ENCODE measurements around the gene RUBCN. TPM values are rescaled to one million over a fixed set of nuclear protein-coding genes. Genes with fewer than 3 reads are reported as not detected.
"Not testable (repeated sequence)": the region's sequence is repeated elsewhere in the genome, so short reads cannot be mapped to it uniquely, and the experiment has no call there.

The RUBCN gene
- total RNA-seq, 1 donor from 2014 or later: 28.2 TPM

DNA sequence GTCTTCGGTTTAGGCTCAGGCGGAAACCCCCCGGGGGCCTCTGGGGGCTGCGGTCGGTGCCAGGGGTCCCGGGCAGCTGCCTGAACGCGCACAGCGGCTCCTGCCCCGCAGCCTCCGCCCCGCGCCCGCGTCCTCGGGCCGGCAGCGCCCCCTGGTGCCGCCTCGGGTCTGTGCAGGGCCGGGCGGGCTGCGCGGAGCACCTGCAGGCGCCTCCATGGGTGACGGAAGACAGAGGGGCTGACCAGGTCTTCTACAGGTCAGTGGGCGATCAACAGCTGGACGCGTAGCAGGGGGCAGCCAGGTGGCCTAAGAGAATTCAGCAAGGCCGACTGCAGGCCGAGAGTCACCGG, 71.6 kb downstream of the RUBCN start:
- H3K4me3 ChIP-seq (ENCODE audit: insufficient read depth, low read depth, low read length); H3K9ac ChIP-seq (ENCODE audit: low read length); H3K27ac ChIP-seq (ENCODE audit: low read depth, low read length); H2AFZ ChIP-seq (ENCODE audit: low read depth, low read length); H3K36me3 ChIP-seq (ENCODE audit: insufficient read depth, low read length); FAIRE-seq; H3K36me3 Mint-ChIP-seq (ENCODE audit: low read depth, unreplicated experiment); DNase-seq (ENCODE audit: low read depth); H3K79me2 ChIP-seq (ENCODE audit: insufficient read depth, low read length); H3K4me3 Mint-ChIP-seq (ENCODE audit: unreplicated experiment); H3K4me1 ChIP-seq (ENCODE audit: insufficient read depth, low read length); H3K9me3 ChIP-seq (ENCODE audit: insufficient read depth, low read depth, low read length); H4K20me1 ChIP-seq (ENCODE audit: insufficient read depth, low read length); H3K4me1 Mint-ChIP-seq (ENCODE audit: low read depth, unreplicated experiment); H3K27ac Mint-ChIP-seq (ENCODE audit: unreplicated experiment); H3K27me3 ChIP-seq (ENCODE audit: insufficient read depth, low read length); H3K9me3 Mint-ChIP-seq (ENCODE audit: unreplicated experiment); H3K27me3 Mint-ChIP-seq (ENCODE audit: low read depth, unreplicated experiment): not testable (repeated sequence)
- H3K4me2 ChIP-seq (ENCODE audit: low read length): peak overlapping the region; percentile 55

GRCh38 chr3:197664414-197665141, 72.1 kb downstream of the RUBCN start:
- not testable (repeated sequence) for H3K4me3 ChIP-seq (ENCODE audit: insufficient read depth, low read depth, low read length); H2AFZ ChIP-seq (ENCODE audit: low read depth, low read length); H3K27me3 Mint-ChIP-seq (ENCODE audit: low read depth, unreplicated experiment); FAIRE-seq; H3K36me3 ChIP-seq (ENCODE audit: insufficient read depth, low read length); H3K27ac ChIP-seq (ENCODE audit: low read depth, low read length); H3K9ac ChIP-seq (ENCODE audit: low read length); H3K27ac Mint-ChIP-seq (ENCODE audit: unreplicated experiment); H3K9me3 ChIP-seq (ENCODE audit: insufficient read depth, low read depth, low read length); DNase-seq (ENCODE audit: low read depth); H3K4me3 Mint-ChIP-seq (ENCODE audit: unreplicated experiment); H3K9me3 Mint-ChIP-seq (ENCODE audit: unreplicated experiment); H3K4me1 Mint-ChIP-seq (ENCODE audit: low read depth, unreplicated experiment); H3K27me3 ChIP-seq (ENCODE audit: insufficient read depth, low read length); H4K20me1 ChIP-seq (ENCODE audit: insufficient read depth, low read length); H3K36me3 Mint-ChIP-seq (ENCODE audit: low read depth, unreplicated experiment); H3K79me2 ChIP-seq (ENCODE audit: insufficient read depth, low read length); H3K4me1 ChIP-seq (ENCODE audit: insufficient read depth, low read length)
- peak overlapping the region; percentile 55 for H3K4me2 ChIP-seq (ENCODE audit: low read length)

- not testable (repeated sequence) for DNase-seq (ENCODE audit: low read depth); FAIRE-seq; H3K9ac ChIP-seq (ENCODE audit: low read length); H4K20me1 ChIP-seq (ENCODE audit: insufficient read depth, low read length); H3K79me2 ChIP-seq (ENCODE audit: insufficient read depth, low read length); H3K36me3 Mint-ChIP-seq (ENCODE audit: low read depth, unreplicated experiment); H3K4me1 ChIP-seq (ENCODE audit: insufficient read depth, low read length); H2AFZ ChIP-seq (ENCODE audit: low read depth, low read length); H3K27me3 ChIP-seq (ENCODE audit: insufficient read depth, low read length); H3K27ac Mint-ChIP-seq (ENCODE audit: unreplicated experiment); H3K9me3 ChIP-seq (ENCODE audit: insufficient read depth, low read depth, low read length); H3K4me2 ChIP-seq (ENCODE audit: low read length); H3K27me3 Mint-ChIP-seq (ENCODE audit: low read depth, unreplicated experiment); H3K4me3 ChIP-seq (ENCODE audit: insufficient read depth, low read depth, low read length); H3K27ac ChIP-seq (ENCODE audit: low read depth, low read length); H3K4me1 Mint-ChIP-seq (ENCODE audit: low read depth, unreplicated experiment); H3K36me3 ChIP-seq (ENCODE audit: insufficient read depth, low read length); H3K4me3 Mint-ChIP-seq (ENCODE audit: unreplicated experiment); H3K9me3 Mint-ChIP-seq (ENCODE audit: unreplicated experiment)
Observed at GRCh38 chr3:197663367-197664140, 73.2 kb downstream of the RUBCN start.

DNA sequence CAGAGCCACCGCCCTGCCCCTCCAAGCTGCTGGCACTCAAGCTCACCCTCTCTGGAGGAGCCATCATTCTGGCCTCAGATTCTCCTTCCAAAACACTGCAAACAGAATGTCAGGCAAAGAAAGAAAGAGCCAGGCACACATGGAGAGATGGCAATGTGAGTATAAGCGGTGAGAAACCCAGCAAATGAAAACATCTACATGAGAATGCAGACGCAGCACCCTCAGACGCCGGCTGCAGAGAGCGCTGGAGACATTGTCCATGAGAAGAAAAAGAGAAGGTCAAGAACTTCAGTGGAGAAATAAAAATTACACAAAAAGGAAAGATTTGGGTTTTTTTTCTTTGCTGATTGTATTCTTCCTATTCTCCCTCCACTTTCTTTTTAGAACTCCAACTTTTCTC, 74.4 kb downstream of the RUBCN start:
- H3K9ac ChIP-seq (ENCODE audit: low read length); H3K36me3 ChIP-seq (ENCODE audit: insufficient read depth, low read length); DNase-seq (ENCODE audit: low read depth); H3K36me3 Mint-ChIP-seq (ENCODE audit: low read depth, unreplicated experiment); H2AFZ ChIP-seq (ENCODE audit: low read depth, low read length); H3K4me2 ChIP-seq (ENCODE audit: low read length); H3K4me3 ChIP-seq (ENCODE audit: insufficient read depth, low read depth, low read length); H3K27me3 Mint-ChIP-seq (ENCODE audit: low read depth, unreplicated experiment); H3K79me2 ChIP-seq (ENCODE audit: insufficient read depth, low read length); H3K27ac ChIP-seq (ENCODE audit: low read depth, low read length); FAIRE-seq; H4K20me1 ChIP-seq (ENCODE audit: insufficient read depth, low read length); H3K27ac Mint-ChIP-seq (ENCODE audit: unreplicated experiment); H3K4me1 Mint-ChIP-seq (ENCODE audit: low read depth, unreplicated experiment); H3K4me3 Mint-ChIP-seq (ENCODE audit: unreplicated experiment); H3K9me3 ChIP-seq (ENCODE audit: insufficient read depth, low read depth, low read length); H3K9me3 Mint-ChIP-seq (ENCODE audit: unreplicated experiment); H3K27me3 ChIP-seq (ENCODE audit: insufficient read depth, low read length); H3K4me1 ChIP-seq (ENCODE audit: insufficient read depth, low read length): not testable (repeated sequence)

GRCh38 chr3:197661874-197662273, 74.8 kb downstream of the RUBCN start:
- H3K27me3 Mint-ChIP-seq (ENCODE audit: low read depth, unreplicated experiment); H4K20me1 ChIP-seq (ENCODE audit: insufficient read depth, low read length); H3K36me3 ChIP-seq (ENCODE audit: insufficient read depth, low read length); H3K9ac ChIP-seq (ENCODE audit: low read length); H3K27me3 ChIP-seq (ENCODE audit: insufficient read depth, low read length); H3K4me1 ChIP-seq (ENCODE audit: insufficient read depth, low read length); H3K4me3 ChIP-seq (ENCODE audit: insufficient read depth, low read depth, low read length); H3K27ac ChIP-seq (ENCODE audit: low read depth, low read length); H3K36me3 Mint-ChIP-seq (ENCODE audit: low read depth, unreplicated experiment); H3K79me2 ChIP-seq (ENCODE audit: insufficient read depth, low read length); H3K4me3 Mint-ChIP-seq (ENCODE audit: unreplicated experiment); H3K9me3 Mint-ChIP-seq (ENCODE audit: unreplicated experiment); H3K4me1 Mint-ChIP-seq (ENCODE audit: low read depth, unreplicated experiment); H3K27ac Mint-ChIP-seq (ENCODE audit: unreplicated experiment); DNase-seq (ENCODE audit: low read depth); H3K4me2 ChIP-seq (ENCODE audit: low read length); H2AFZ ChIP-seq (ENCODE audit: low read depth, low read length); H3K9me3 ChIP-seq (ENCODE audit: insufficient read depth, low read depth, low read length); FAIRE-seq: not testable (repeated sequence)

GRCh38 chr3:197661234-197661834, 75.4 kb downstream of the RUBCN start:
- H3K36me3 ChIP-seq (ENCODE audit: insufficient read depth, low read length); H3K9ac ChIP-seq (ENCODE audit: low read length); DNase-seq (ENCODE audit: low read depth); H4K20me1 ChIP-seq (ENCODE audit: insufficient read depth, low read length); H3K9me3 ChIP-seq (ENCODE audit: insufficient read depth, low read depth, low read length); H3K4me1 Mint-ChIP-seq (ENCODE audit: low read depth, unreplicated experiment); H3K27ac ChIP-seq (ENCODE audit: low read depth, low read length); H3K4me1 ChIP-seq (ENCODE audit: insufficient read depth, low read length); H3K4me3 ChIP-seq (ENCODE audit: insufficient read depth, low read depth, low read length); H3K27me3 Mint-ChIP-seq (ENCODE audit: low read depth, unreplicated experiment); H3K27me3 ChIP-seq (ENCODE audit: insufficient read depth, low read length); H2AFZ ChIP-seq (ENCODE audit: low read depth, low read length); FAIRE-seq; H3K36me3 Mint-ChIP-seq (ENCODE audit: low read depth, unreplicated experiment); H3K79me2 ChIP-seq (ENCODE audit: insufficient read depth, low read length); H3K27ac Mint-ChIP-seq (ENCODE audit: unreplicated experiment); H3K4me2 ChIP-seq (ENCODE audit: low read length); H3K9me3 Mint-ChIP-seq (ENCODE audit: unreplicated experiment); H3K4me3 Mint-ChIP-seq (ENCODE audit: unreplicated experiment): not testable (repeated sequence)

All from astrocyte (in vitro differentiated cells and primary cell).